ENCODE results near the gene C17orf67. TPM values are rescaled to one million over a fixed set of nuclear protein-coding genes. Genes with fewer than 3 reads are reported as not detected.

Gene C17orf67
- total RNA-seq, 1 experiment from 2014 or later, result 1.5 TPM

GRCh38 chr17:56807723-56808122 is 26.0 kb downstream of the C17orf67 start:
- Histone ChIP-seq H3K4me3 (ENCODE audit: insufficient read depth, low read depth, low read length) (no peak overlapping the region), H3K27me3 (ENCODE audit: control insufficient read depth, insufficient read depth, low read length) (no peaks in the 10 kb centered on the region), H3K36me3 (replicated peaks; ENCODE audit: control insufficient read depth, insufficient read depth, low read length) (no peaks in the 10 kb centered on the region)
- DNase-seq, result no peak

GRCh38 chr17:56806949-56807348 is 26.8 kb downstream of the C17orf67 start:
- Histone ChIP-seq H3K27me3 (ENCODE audit: control insufficient read depth, insufficient read depth, low read length) (no peaks in the 10 kb centered on the region), H3K4me3 (ENCODE audit: insufficient read depth, low read depth, low read length) (no peak overlapping the region), H3K36me3 (replicated peaks; ENCODE audit: control insufficient read depth, insufficient read depth, low read length) (no peaks in the 10 kb centered on the region)
- no peak for DNase-seq

DNA sequence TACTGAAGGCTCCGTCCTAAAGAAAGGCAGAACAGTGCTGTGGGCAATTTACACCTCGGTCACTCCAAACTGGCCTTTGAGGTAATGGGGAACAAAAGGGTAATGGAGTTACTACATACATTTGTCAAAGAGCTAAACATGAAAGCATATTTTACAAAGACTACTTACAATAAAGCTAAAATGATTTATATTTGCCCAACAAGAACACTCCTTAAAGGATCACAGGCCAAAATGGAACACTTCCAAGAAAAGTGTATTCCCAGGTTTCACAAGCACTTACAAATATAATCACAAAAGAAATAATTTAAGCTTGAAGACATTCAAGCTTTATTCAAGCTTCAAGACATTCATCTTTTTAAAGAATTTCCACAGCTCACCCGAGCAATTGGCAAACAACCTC is 29.3 kb downstream of the C17orf67 start:
- Histone ChIP-seq H3K4me3 (ENCODE audit: insufficient read depth, low read depth, low read length) (no peak overlapping the region), H3K36me3 (replicated peaks; ENCODE audit: control insufficient read depth, insufficient read depth, low read length) (no peaks in the 10 kb centered on the region), H3K27me3 (ENCODE audit: control insufficient read depth, insufficient read depth, low read length) (no peaks in the 10 kb centered on the region)
- DNase-seq, result no peak

GRCh38 chr17:56803071-56803470 is 30.6 kb downstream of the C17orf67 start:
- Histone ChIP-seq H3K4me3 (ENCODE audit: insufficient read depth, low read depth, low read length) (no peak overlapping the region), H3K36me3 (replicated peaks; ENCODE audit: control insufficient read depth, insufficient read depth, low read length) (no peaks in the 10 kb centered on the region), H3K27me3 (ENCODE audit: control insufficient read depth, insufficient read depth, low read length) (no peaks in the 10 kb centered on the region)
- no peak for DNase-seq

- DNase-seq, result no peak
- Histone ChIP-seq H3K36me3 (replicated peaks; ENCODE audit: control insufficient read depth, insufficient read depth, low read length) (no peaks in the 10 kb centered on the region), H3K4me3 (ENCODE audit: insufficient read depth, low read depth, low read length) (no peak overlapping the region)
These were observed 32.1 kb downstream of the C17orf67 start for GRCh38 chr17:56801459-56802178.

DNA sequence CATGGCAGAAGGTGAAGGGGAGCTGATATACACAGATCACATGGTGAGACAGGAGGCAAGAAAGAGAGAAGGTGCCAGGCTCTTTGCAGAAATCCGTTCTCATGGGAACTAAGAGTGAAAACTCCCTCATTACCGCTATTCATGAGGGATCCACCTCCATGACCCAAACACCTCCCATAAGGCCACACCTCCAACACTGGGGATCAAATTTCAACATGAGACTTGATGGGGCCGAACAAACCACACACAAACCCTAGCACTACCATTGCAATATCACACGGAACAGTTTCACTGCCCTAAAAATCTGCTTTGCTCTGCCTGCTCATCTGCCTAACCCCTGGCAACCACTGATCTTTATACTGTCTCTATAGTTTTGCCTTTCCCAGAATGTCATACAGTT is 34.8 kb downstream of the C17orf67 start:
- H3K4me3 ChIP-seq (ENCODE audit: insufficient read depth, low read depth, low read length), result no peak overlapping the region
- no peaks in the 10 kb centered on the region for H3K36me3 ChIP-seq (replicated peaks; ENCODE audit: control insufficient read depth, insufficient read depth, low read length)
- H3K27me3 ChIP-seq (ENCODE audit: control insufficient read depth, insufficient read depth, low read length), result no peaks in the 10 kb centered on the region
- peak; percentile 67 for DNase-seq

More at GRCh38 chr17:56801459-56802178, 32.1 kb downstream of the C17orf67 start:
- no peaks in the 10 kb centered on the region for H3K27me3 ChIP-seq (ENCODE audit: control insufficient read depth, insufficient read depth, low read length)

GRCh38 chr17:56796536-56796935 is 37.2 kb downstream of the C17orf67 start:
- H3K27me3 ChIP-seq (ENCODE audit: control insufficient read depth, insufficient read depth, low read length), result no peaks in the 10 kb centered on the region
- H3K36me3 ChIP-seq (replicated peaks; ENCODE audit: control insufficient read depth, insufficient read depth, low read length), result no peaks in the 10 kb centered on the region
- no peak for DNase-seq
- no peak overlapping the region for H3K4me3 ChIP-seq (ENCODE audit: insufficient read depth, low read depth, low read length)

- DNase-seq, result no peak
- Histone ChIP-seq H3K36me3 (replicated peaks; ENCODE audit: control insufficient read depth, insufficient read depth, low read length) (no peaks in the 10 kb centered on the region), H3K27me3 (ENCODE audit: control insufficient read depth, insufficient read depth, low read length) (no peaks in the 10 kb centered on the region), H3K4me3 (ENCODE audit: insufficient read depth, low read depth, low read length) (no peak overlapping the region)
These were observed 38.4 kb downstream of the C17orf67 start for GRCh38 chr17:56795221-56795865.

GRCh38 chr17:56793957-56794356 is 39.8 kb downstream of the C17orf67 start:
- Histone ChIP-seq H3K36me3 (replicated peaks; ENCODE audit: control insufficient read depth, insufficient read depth, low read length) (no peaks in the 10 kb centered on the region), H3K27me3 (ENCODE audit: control insufficient read depth, insufficient read depth, low read length) (no peaks in the 10 kb centered on the region), H3K4me3 (ENCODE audit: insufficient read depth, low read depth, low read length) (no peak overlapping the region)
- DNase-seq, result no peak

GRCh38 chr17:56793531-56793930 is 40.2 kb downstream of the C17orf67 start:
- no peak for DNase-seq
- H3K4me3 ChIP-seq (ENCODE audit: insufficient read depth, low read depth, low read length), result no peak overlapping the region
- H3K27me3 ChIP-seq (ENCODE audit: control insufficient read depth, insufficient read depth, low read length), result no peaks in the 10 kb centered on the region
- no peaks in the 10 kb centered on the region for H3K36me3 ChIP-seq (replicated peaks; ENCODE audit: control insufficient read depth, insufficient read depth, low read length)

- H3K36me3 ChIP-seq (replicated peaks; ENCODE audit: control insufficient read depth, insufficient read depth, low read length), result no peaks in the 10 kb centered on the region
- H3K27me3 ChIP-seq (ENCODE audit: control insufficient read depth, insufficient read depth, low read length), result no peaks in the 10 kb centered on the region
- H3K4me3 ChIP-seq (ENCODE audit: insufficient read depth, low read depth, low read length), result no peak overlapping the region
- no peak for DNase-seq
These were observed 41.5 kb downstream of the C17orf67 start for GRCh38 chr17:56792267-56792666.

- DNase-seq, result no peak
- Histone ChIP-seq H3K27me3 (ENCODE audit: control insufficient read depth, insufficient read depth, low read length) (no peaks in the 10 kb centered on the region), H3K4me3 (ENCODE audit: insufficient read depth, low read depth, low read length) (no peak overlapping the region), H3K36me3 (replicated peaks; ENCODE audit: control insufficient read depth, insufficient read depth, low read length) (no peaks in the 10 kb centered on the region)
These were observed 46.7 kb downstream of the C17orf67 start for GRCh38 chr17:56786989-56787482.

- Histone ChIP-seq H3K27me3 (ENCODE audit: control insufficient read depth, insufficient read depth, low read length) (peaks cover 2% of the 10 kb centered on the region; the same call in 1 of the 2 replicates), H3K4me3 (ENCODE audit: insufficient read depth, low read depth, low read length) (no peak overlapping the region), H3K36me3 (replicated peaks; ENCODE audit: control insufficient read depth, insufficient read depth, low read length) (no peaks in the 10 kb centered on the region)
- no peak for DNase-seq
These were observed 47.6 kb downstream of the C17orf67 start for GRCh38 chr17:56785997-56786680.

GRCh38 chr17:56785405-56785804 is 48.3 kb downstream of the C17orf67 start:
- H3K36me3 ChIP-seq (replicated peaks; ENCODE audit: control insufficient read depth, insufficient read depth, low read length), result no peaks in the 10 kb centered on the region
- peaks cover 8% of the 10 kb centered on the region for H3K27me3 ChIP-seq (ENCODE audit: control insufficient read depth, insufficient read depth, low read length)
- DNase-seq, result no peak
- no peak overlapping the region for H3K4me3 ChIP-seq (ENCODE audit: insufficient read depth, low read depth, low read length)

- Histone ChIP-seq H3K4me3 (ENCODE audit: insufficient read depth, low read depth, low read length) (no peak overlapping the region), H3K27me3 (ENCODE audit: control insufficient read depth, insufficient read depth, low read length) (peaks cover 17% of the 10 kb centered on the region), H3K36me3 (replicated peaks; ENCODE audit: control insufficient read depth, insufficient read depth, low read length) (no peaks in the 10 kb centered on the region)
- DNase-seq, result no peak
These were observed 51.4 kb downstream of the C17orf67 start for GRCh38 chr17:56782338-56782737.

Data from H7 (cell line).